Measurements from ENCODE around the gene DMD.

DMD gene

GRCh38 chrX:31260351-31260750, 1951.0 kb downstream of the DMD start:
- TF ChIP-seq FOXP2 (optimal IDR thresholded peaks at IDR 0.05; ENCODE audit: borderline replicate concordance, extremely low read depth, extremely low read length, insufficient read depth), result no peak
- no peak for TF ChIP-seq TAF1 (IDR thresholded peaks at IDR 0.05; ENCODE audit: borderline replicate concordance, insufficient read depth, low read length)

GRCh38 chrX:31258166-31258565, 1953.2 kb downstream of the DMD start:
- TF ChIP-seq TAF1 (IDR thresholded peaks at IDR 0.05; ENCODE audit: borderline replicate concordance, insufficient read depth, low read length) (no peak), SIN3A (IDR thresholded peaks at IDR 0.05; ENCODE audit: borderline replicate concordance, insufficient read depth, low read length) (no peak), REST (IDR thresholded peaks at IDR 0.05; ENCODE audit: insufficient read depth in 1 of 2, low read depth in 2 of 2, low read length in 2 of 2) (no peak), POLR2AphosphoS5 (IDR thresholded peaks at IDR 0.05; ENCODE audit: low read depth, low read length) (no peak), FOXP2 (optimal IDR thresholded peaks at IDR 0.05; ENCODE audit: borderline replicate concordance, extremely low read depth, extremely low read length, insufficient read depth) (no peak)

- no peak for TF ChIP-seq SIN3A (IDR thresholded peaks at IDR 0.05; ENCODE audit: borderline replicate concordance, insufficient read depth, low read length)
- no peak for TF ChIP-seq POLR2AphosphoS5 (IDR thresholded peaks at IDR 0.05; ENCODE audit: low read depth, low read length)
- no peak for TF ChIP-seq TAF1 (IDR thresholded peaks at IDR 0.05; ENCODE audit: borderline replicate concordance, insufficient read depth, low read length)
- TF ChIP-seq FOXP2 (optimal IDR thresholded peaks at IDR 0.05; ENCODE audit: borderline replicate concordance, extremely low read depth, extremely low read length, insufficient read depth), result no peak
- TF ChIP-seq REST (IDR thresholded peaks at IDR 0.05; ENCODE audit: insufficient read depth in 1 of 2, low read depth in 2 of 2, low read length in 2 of 2), result no peak
Measured at GRCh38 chrX:31255310-31256033, 1955.9 kb downstream of the DMD start.

- TF ChIP-seq TAF1 (IDR thresholded peaks at IDR 0.05; ENCODE audit: borderline replicate concordance, insufficient read depth, low read length) (no peak), SIN3A (IDR thresholded peaks at IDR 0.05; ENCODE audit: borderline replicate concordance, insufficient read depth, low read length) (no peak), POLR2AphosphoS5 (IDR thresholded peaks at IDR 0.05; ENCODE audit: low read depth, low read length) (no peak), FOXP2 (optimal IDR thresholded peaks at IDR 0.05; ENCODE audit: borderline replicate concordance, extremely low read depth, extremely low read length, insufficient read depth) (no peak), REST (IDR thresholded peaks at IDR 0.05; ENCODE audit: insufficient read depth in 1 of 2, low read depth in 2 of 2, low read length in 2 of 2) (no peak)
Measured at GRCh38 chrX:31252133-31252532, 1959.2 kb downstream of the DMD start.

- TF ChIP-seq SIN3A (IDR thresholded peaks at IDR 0.05; ENCODE audit: borderline replicate concordance, insufficient read depth, low read length) (no peak), FOXP2 (optimal IDR thresholded peaks at IDR 0.05; ENCODE audit: borderline replicate concordance, extremely low read depth, extremely low read length, insufficient read depth) (no peak), POLR2AphosphoS5 (IDR thresholded peaks at IDR 0.05; ENCODE audit: low read depth, low read length) (no peak), TAF1 (IDR thresholded peaks at IDR 0.05; ENCODE audit: borderline replicate concordance, insufficient read depth, low read length) (no peak), REST (IDR thresholded peaks at IDR 0.05; ENCODE audit: insufficient read depth in 1 of 2, low read depth in 2 of 2, low read length in 2 of 2) (no peak)
Measured at GRCh38 chrX:31251336-31251735, 1960.0 kb downstream of the DMD start.
